PFSK-1 (cell line): ENCODE measurements around the gene ELP2.

ENCODE experiments used
- FOXP2 ChIP-seq: optimal IDR thresholded peaks from 2 replicates; pipeline ENCODE3; 2011; ENCODE audit warnings: borderline replicate concordance, control low read depth, inconsistent platforms; ENCODE audit not compliant: insufficient read depth; ENCODE audit errors: extremely low read length, extremely low read depth
- POLR2AphosphoS5 ChIP-seq: IDR thresholded peaks from 2 replicates; pipeline ENCODE4 v1.6.1; 2012; ENCODE audit warnings: low read depth, mild to moderate bottlenecking, control low read depth, low read length, moderate library complexity
- SIN3A ChIP-seq: IDR thresholded peaks from 2 replicates; pipeline ENCODE4 v1.6.1; 2012; ENCODE audit warnings: mild to moderate bottlenecking, low read length, moderate library complexity, borderline replicate concordance; ENCODE audit not compliant: insufficient read depth
- TAF1 ChIP-seq: IDR thresholded peaks from 2 replicates; pipeline ENCODE4 v1.6.1; 2012; ENCODE audit warnings: low read length, control low read depth, borderline replicate concordance; ENCODE audit not compliant: insufficient read depth
- TF ChIP-seq, protein P1 (sequence below), 2 experiments: IDR thresholded peaks; 2 replicates each; pipeline versions ENCODE4 v1.6.1 to v1.8.0; 2011 to 2012; ENCODE audit warnings: low read depth in 2 of 2, low read length in 2 of 2, control low read depth in 1 of 2, inconsistent platforms in 1 of 2, mild to moderate bottlenecking in 1 of 2, moderate library complexity in 1 of 2; ENCODE audit not compliant: insufficient read depth in 1 of 2

The ELP2 gene

DNA sequence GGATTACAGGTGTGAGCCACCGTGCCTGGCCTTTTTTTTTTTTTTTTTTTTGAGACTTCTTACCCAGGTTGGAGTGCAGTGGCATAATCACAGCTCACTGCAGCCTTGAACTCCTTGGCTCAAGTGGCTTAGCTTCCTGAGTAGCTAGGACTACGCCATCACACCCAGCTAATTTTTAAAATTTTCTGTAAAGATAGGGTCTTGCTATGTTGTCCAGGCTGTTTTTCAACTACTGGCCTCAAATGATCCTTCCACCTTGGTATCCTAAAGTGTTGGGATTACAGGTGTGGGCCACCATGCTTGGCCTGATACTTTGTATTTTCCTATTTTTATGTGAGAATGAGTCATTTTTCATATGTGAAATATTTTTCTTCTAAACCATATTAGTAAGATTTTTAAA lies 13.7 kb downstream of the ELP2 start:
- TF ChIP-seq SIN3A (no peak), POLR2AphosphoS5 (no peak), FOXP2 (no peak), TAF1 (no peak)
- TF ChIP-seq, protein P1, sequence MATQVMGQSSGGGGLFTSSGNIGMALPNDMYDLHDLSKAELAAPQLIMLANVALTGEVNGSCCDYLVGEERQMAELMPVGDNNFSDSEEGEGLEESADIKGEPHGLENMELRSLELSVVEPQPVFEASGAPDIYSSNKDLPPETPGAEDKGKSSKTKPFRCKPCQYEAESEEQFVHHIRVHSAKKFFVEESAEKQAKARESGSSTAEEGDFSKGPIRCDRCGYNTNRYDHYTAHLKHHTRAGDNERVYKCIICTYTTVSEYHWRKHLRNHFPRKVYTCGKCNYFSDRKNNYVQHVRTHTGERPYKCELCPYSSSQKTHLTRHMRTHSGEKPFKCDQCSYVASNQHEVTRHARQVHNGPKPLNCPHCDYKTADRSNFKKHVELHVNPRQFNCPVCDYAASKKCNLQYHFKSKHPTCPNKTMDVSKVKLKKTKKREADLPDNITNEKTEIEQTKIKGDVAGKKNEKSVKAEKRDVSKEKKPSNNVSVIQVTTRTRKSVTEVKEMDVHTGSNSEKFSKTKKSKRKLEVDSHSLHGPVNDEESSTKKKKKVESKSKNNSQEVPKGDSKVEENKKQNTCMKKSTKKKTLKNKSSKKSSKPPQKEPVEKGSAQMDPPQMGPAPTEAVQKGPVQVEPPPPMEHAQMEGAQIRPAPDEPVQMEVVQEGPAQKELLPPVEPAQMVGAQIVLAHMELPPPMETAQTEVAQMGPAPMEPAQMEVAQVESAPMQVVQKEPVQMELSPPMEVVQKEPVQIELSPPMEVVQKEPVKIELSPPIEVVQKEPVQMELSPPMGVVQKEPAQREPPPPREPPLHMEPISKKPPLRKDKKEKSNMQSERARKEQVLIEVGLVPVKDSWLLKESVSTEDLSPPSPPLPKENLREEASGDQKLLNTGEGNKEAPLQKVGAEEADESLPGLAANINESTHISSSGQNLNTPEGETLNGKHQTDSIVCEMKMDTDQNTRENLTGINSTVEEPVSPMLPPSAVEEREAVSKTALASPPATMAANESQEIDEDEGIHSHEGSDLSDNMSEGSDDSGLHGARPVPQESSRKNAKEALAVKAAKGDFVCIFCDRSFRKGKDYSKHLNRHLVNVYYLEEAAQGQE (IDR thresholded peaks at IDR 0.05; ENCODE audit: insufficient read depth in 1 of 2, low read depth in 2 of 2, low read length in 2 of 2): no peak

DNA sequence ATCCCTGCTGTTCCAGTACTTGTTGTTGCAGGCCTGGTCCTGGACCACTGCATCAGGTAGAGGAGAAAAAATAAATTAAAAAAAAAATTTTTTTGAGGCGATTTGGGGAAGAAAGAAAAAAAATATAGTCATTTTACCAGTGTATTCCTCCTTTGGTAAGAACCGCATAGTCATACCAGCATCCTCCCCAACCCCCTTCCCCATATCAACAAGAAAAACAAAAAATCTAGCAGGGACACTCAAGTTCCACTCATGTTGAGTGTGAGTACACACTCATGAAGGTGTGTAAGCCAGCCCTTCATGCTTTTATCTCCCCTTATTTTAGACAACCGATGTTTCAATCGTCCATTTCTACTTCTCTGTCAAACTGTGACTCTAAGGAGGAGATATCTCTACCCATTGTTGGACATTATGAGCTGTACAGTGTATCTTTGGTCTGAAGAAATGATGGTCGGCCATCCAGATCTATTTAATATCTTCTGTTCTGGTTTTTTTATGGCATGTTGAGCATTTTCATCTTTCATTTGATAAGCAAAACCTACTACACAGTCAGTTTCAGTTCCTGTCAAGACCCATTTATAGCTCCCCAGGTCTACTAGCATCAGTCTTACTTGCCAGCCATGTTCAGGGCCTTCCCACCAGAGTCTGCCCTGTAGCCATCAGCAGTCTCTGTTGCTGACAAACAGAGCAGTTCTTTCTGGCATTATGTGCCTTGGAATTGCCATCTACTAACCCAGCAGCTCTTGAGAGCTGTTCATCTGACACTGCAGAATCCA lies 20.0 kb downstream of the ELP2 start:
- TF ChIP-seq POLR2AphosphoS5 (no peak), SIN3A (no peak), TAF1 (no peak), FOXP2 (no peak)
- TF ChIP-seq, protein P1 (IDR thresholded peaks at IDR 0.05; ENCODE audit: insufficient read depth in 1 of 2, low read depth in 2 of 2, low read length in 2 of 2): no peak

DNA sequence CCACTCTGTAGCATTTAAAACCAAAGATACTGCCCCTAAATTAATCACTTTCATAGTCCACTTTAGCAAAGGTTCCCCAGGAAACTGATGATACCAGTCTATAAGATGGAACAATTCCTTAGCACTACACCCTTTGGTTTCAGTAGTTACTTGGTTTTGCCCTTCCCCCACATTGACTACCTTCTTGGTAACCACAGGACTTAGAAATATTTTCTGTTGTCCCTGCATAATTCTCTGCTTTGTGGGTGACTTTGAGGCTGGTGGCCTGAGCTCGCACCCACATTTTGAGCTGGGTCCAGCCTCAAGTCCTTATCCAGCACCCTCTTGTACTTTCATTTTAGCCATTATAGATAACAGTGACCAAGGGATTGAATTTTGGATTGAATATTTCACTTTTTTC lies 23.1 kb downstream of the ELP2 start:
- TF ChIP-seq SIN3A (no peak), TAF1 (no peak), POLR2AphosphoS5 (no peak), FOXP2 (no peak)
- TF ChIP-seq, protein P1 (IDR thresholded peaks at IDR 0.05; ENCODE audit: insufficient read depth in 1 of 2, low read depth in 2 of 2, low read length in 2 of 2): no peak

DNA sequence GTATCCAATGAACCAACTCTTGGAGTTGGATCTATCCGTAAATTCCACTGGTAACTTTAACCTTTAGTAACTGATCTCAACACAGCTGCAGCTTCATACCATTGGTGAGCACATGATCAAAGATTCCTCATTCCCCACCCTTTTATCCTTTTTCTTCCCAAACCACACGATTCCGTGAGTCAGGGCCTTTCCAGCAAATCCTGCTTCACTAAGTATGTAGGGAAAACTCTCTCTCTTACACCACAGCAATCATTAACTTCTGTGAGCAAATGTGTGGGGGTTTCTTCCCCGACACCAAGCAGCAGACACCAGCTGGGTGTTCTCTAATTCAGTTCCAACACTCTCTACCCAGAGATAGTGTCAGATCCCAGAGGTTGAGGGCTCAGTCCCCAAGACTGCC lies 23.5 kb downstream of the ELP2 start:
- TF ChIP-seq POLR2AphosphoS5 (no peak), FOXP2 (no peak), TAF1 (no peak), SIN3A (no peak)
- TF ChIP-seq, protein P1 (IDR thresholded peaks at IDR 0.05; ENCODE audit: insufficient read depth in 1 of 2, low read depth in 2 of 2, low read length in 2 of 2): no peak

DNA sequence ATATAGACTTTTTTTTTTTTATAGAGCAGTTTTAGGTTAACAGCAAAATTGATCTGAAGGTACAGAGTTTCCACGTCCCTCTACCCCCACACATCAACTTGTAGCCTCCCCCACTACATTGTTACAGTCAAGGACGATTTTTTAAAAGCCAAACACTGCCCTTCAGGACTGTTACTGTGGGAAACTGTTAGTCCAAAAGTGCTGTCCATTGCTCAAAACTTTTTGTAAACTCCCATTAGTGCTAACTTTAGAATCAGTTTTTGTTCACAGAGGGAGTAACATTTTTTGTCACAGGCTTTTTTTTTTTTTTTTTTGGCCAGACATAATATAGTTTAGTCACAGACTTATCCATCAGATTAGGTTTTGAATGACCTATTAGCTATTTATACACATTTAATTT lies 24.1 kb downstream of the ELP2 start:
- TF ChIP-seq, protein P1 (IDR thresholded peaks at IDR 0.05; ENCODE audit: insufficient read depth in 1 of 2, low read depth in 2 of 2, low read length in 2 of 2): no peak
- TF ChIP-seq TAF1 (no peak), POLR2AphosphoS5 (no peak), SIN3A (no peak), FOXP2 (no peak)
